Activated CD4-positive, alpha-beta T cell treated with anti-CD3 and anti-CD28 coated beads, Interleukin-2, amount 50 U/mL, for 16 hours (primary cell): ENCODE results near the gene CACNA1C.
"Not testable (repeated sequence)": the region's sequence is repeated elsewhere in the genome, so short reads cannot be mapped to it uniquely, and the experiment has no call there.

Experiments used
- DNase-seq: peaks from one replicate; pipeline ENCODE4 v3.0.0-alpha.2; 2020

Gene CACNA1C

DNA sequence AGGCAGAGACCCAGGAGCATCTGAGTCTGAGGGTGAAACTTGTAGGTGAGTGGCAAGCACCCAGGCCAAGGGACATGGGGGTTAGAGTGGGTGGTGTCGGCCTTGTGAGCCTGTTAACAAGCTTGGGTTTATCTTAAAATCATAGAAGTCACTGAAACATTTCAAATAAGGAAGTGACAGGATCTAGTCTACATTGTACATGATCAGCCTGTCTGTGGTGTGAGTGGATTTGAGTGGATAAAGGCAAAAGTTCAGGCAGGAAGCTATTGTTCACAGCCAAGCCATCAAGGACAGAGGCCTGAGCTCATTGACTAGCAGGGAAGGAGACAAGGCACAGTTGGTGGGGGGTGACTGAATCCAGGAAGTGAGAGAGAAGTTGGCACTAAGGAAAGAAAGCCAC lies 682.6 kb downstream of the CACNA1C start:
- no peak for DNase-seq

DNA sequence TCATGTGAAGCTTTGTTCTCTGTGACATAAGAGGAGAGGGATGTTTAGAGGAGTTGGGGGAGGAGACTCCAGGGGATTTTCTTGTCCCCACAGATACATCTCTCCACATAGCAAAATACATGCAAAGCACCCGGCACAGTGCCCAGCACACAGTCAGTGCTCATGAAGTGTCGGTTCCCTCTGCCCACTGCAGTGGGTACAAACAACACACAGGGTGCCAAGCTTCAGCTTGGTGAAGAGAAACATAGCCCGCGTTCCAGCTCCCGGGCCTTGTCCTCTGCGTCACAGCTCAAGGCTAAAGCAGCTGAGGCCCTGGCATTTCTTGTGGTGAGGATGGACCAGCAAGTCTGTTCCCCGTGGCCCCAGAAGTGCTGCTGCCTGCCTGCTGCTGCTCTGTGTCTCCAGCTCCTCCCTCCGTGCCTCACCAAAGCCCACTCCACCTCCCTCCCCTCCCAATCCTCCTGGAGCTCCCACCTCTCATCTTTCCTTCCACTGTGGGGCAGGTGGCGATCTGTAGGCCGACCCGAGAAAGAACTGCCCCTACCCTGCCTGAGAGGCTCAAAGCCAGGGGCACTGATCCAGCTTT lies 685.0 kb downstream of the CACNA1C start:
- no peak for DNase-seq

DNA sequence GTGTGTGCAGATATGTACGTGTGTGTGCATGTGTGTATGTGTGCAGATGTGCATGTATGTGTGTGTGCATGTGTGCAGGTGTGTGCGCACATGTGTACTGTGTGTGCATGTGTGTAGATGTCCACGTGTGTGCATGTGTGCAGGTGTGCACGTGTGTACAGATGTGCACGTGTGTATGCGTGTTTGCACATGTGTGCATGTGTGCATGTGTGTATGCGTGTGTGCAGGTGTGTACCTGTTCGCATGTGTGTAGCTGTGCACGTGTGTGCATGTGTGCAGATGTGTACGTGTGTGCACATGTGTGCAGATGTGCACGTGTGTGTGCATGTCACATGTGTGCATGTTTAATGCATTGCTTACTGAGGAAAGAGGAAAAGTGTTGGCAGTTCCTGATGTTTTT lies 686.3 kb downstream of the CACNA1C start:
- no peak for DNase-seq

GRCh38 chr12:2739832-2740641 lies 687.2 kb downstream of the CACNA1C start:
- no peak for DNase-seq

DNA sequence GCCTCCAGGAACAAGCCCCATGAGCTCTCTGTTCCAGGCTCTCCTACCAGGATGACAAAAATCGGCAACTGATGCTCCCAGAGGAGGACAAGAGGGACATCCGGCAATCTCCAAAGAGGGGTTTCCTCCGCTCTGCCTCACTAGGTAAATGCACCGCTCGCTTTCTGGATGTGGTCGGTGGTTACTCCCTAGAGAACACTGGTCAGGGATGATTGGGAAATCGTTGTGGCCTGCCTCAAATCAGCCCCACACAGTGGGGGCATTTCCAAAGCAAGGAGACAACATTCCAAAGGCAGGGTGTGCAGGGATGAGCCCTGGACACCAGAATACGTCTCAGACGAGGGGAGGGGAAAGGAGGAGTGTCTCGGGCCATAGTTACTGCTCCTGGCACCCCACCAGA lies 689.2 kb downstream of the CACNA1C start:
- DNase-seq: not testable (repeated sequence)

- DNase-seq: no peak
Observed at GRCh38 chr12:2743478-2743877, 690.7 kb downstream of the CACNA1C start.

- no peak for DNase-seq
Observed at GRCh38 chr12:2745655-2746054, 692.9 kb downstream of the CACNA1C start.
